GM21390 (cell line): Measurements from ENCODE around the gene PTPRH.

ENCODE experiments used
- ATAC-seq: cut with Tn5 transposase; IDR thresholded peaks from one replicate; pipeline ENCODE4 v1.9.1; 2021; ENCODE audit not compliant: unreplicated experiment

PTPRH gene

DNA sequence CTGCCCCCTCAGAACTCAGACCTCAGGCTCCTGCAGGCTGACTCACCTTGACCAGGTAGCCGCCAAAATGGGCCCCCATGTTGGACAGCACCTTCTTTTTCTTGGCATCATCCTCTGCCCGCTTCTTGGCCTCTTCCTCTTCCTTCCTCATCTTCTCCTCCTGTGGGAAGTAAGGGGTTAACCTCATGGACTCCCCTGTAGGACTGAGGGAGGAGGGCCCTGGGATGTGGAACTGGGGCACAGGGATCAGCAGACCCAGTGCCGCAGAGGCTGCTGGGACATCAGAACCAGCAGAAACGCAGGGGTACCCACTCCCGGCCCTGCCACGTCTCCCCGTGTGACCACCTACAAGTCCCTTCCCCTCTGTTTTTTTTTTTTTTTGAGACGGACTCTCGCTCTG lies 71.4 kb downstream of the PTPRH start:
- no peak for ATAC-seq

DNA sequence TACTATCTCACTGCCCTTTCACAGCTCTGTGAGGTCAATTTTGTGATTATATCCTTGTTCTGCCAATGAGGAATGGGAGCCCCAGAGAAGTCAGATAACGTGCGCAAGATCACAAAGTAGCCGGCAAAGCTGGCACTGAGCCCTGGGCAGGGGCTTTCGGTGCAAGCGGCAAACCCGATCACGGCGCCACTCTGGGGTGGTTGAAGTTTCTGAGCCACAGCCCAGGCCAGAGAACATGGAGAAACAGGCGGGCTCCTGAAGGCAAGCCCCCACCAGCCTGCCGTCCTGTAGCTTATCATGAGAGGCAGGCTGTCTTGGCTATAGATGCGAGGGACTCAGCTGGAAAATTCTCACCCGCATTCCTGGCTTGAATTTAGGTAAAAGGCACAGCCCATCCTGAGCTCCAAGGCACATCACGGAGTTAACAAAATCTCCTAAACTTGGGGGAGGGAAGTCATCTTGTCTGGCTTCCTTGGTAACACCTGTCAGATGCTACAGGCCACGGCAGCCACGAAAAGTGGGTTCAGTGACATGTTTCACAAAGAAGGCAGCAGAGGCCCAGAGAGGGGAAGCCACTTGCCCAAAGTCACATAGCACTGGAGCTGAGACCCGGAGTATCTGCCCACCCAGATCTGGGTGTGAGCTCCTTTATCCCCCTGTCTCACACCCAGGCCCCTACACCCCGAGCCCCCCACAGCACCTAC lies 72.8 kb downstream of the PTPRH start:
- no peak for ATAC-seq

DNA sequence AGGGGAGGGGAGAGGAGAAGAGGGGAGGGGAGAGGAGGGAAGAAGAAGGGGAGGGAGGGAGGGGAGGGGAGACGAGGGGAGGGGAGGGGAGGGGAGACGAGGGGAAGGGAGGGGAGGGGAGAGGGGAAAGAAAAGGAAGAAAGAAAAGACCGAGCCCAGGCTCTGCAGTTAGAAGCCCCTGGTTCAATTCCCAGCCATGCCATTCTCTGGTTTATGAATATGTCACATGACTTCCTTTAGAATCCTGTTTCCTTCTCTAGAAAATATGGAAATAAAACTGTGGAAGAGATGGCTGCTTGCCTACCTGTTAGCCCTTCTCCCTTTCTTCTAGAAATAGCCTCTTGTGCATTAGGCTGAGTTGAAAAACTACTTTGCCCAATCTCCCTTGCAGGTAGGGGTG lies 74.6 kb downstream of the PTPRH start:
- ATAC-seq = no peak

- ATAC-seq = no peak
Observed at GRCh38 chr19:55133639-55134444, 75.5 kb downstream of the PTPRH start.

- no peak for ATAC-seq
Observed at GRCh38 chr19:55132453-55133129, 76.7 kb downstream of the PTPRH start.

DNA sequence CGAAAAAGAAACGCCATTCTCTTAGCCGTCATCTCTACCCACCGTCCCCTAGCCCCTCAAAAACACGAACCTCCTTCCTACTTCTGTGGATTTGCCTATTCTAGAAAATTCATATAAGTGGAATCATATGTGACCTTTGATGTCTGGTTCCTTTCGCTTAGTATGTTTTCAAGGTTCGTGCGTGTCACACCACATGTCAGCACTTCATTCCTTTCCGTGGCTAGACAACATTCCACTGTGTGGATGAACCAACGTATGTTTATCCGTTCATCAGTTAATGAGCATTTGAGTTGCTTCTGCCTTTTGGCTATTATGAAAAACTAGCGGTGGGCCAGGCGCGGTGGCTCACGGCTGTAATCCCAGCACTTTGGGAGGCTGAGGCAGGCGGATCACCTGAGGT lies 77.9 kb downstream of the PTPRH start:
- no peak for ATAC-seq
